PC-9 (cell line): Measurements from ENCODE around the gene ZP4.

Experiments used
- EZH2 ChIP-seq: fragments of 200-600 bp; sonication (generic); IDR thresholded peaks from 2 replicates; pipeline ENCODE4 v1.8.0; 2017; ENCODE audit warnings: antibody characterized with exemption, low read depth
- TF ChIP-seq, protein P1 (sequence below): fragments of 200-600 bp; sonication (generic); conservative IDR thresholded peaks from 2 replicates; pipeline ENCODE4 v1.6.1; 2017; ENCODE audit warnings: mixed run types, antibody characterized with exemption, mild to moderate bottlenecking, moderate library complexity

DNA sequence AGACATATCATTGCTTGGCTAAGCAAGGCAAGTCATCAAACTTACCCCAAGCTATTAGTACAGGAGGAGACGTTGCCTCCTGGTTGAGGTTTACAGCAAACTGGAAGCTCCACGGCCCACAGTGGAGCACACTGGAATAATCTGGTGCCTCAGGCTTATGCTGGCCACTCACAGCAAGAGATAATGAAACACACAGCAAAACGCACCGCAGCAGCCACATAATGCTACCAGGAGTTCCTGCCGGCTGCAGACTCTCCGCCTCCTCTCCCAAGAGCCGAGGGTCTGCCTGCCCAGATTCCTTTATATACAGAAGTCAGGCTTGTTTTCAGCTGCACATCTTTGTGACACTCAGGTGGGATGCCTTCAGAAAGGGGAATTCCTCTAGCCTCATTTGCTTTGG lies 306 bp downstream of the ZP4 start:
- TF ChIP-seq, protein P1, sequence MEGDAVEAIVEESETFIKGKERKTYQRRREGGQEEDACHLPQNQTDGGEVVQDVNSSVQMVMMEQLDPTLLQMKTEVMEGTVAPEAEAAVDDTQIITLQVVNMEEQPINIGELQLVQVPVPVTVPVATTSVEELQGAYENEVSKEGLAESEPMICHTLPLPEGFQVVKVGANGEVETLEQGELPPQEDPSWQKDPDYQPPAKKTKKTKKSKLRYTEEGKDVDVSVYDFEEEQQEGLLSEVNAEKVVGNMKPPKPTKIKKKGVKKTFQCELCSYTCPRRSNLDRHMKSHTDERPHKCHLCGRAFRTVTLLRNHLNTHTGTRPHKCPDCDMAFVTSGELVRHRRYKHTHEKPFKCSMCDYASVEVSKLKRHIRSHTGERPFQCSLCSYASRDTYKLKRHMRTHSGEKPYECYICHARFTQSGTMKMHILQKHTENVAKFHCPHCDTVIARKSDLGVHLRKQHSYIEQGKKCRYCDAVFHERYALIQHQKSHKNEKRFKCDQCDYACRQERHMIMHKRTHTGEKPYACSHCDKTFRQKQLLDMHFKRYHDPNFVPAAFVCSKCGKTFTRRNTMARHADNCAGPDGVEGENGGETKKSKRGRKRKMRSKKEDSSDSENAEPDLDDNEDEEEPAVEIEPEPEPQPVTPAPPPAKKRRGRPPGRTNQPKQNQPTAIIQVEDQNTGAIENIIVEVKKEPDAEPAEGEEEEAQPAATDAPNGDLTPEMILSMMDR = no peak
- no peak for TF ChIP-seq EZH2
